ENCODE results near the gene IRAK1BP1.
A peak's percentile ranks its signal among the peaks of the same experiment; 100 is the strongest.
"Not testable (repeated sequence)": the region's sequence is repeated elsewhere in the genome, so short reads cannot be mapped to it uniquely, and the experiment has no call there.

IRAK1BP1 gene, protein sequence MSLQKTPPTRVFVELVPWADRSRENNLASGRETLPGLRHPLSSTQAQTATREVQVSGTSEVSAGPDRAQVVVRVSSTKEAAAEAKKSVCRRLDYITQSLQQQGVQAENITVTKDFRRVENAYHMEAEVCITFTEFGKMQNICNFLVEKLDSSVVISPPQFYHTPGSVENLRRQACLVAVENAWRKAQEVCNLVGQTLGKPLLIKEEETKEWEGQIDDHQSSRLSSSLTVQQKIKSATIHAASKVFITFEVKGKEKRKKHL

DNA sequence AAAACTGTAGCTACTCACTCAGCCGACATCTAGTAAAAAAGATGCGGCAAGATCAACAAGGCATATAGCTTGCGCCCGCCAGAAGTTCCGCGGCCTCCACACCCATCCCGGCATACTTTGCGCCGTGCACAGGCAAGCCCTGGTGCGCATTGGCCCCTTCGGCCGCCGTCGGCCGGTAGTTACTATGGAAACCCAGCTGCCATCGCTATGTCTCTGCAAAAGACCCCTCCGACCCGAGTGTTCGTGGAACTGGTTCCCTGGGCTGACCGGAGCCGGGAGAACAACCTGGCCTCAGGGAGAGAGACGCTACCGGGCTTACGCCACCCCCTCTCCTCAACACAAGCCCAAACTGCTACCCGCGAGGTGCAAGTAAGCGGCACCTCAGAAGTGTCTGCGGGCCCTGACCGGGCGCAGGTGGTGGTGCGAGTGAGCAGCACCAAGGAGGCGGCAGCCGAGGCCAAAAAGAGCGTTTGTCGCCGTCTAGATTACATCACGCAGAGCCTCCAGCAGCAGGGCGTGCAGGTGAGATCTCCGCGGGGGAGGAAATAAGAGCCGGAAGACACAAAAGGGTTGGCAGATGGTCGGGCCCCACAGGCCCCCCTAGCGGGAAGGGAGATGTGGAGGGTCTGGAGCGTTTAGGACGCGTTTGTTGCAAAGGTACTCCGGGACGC is at the start of gene IRAK1BP1:
Gene IRAK1BP1, plus strand, starts transcription at position 182 of the 671 bp plus-strand sequence. Its CDS starts 26 bp downstream, at position 208.
- DNase-seq = peak in 57 of 58 donors; percentile 34 to 90 (median 75)

DNA sequence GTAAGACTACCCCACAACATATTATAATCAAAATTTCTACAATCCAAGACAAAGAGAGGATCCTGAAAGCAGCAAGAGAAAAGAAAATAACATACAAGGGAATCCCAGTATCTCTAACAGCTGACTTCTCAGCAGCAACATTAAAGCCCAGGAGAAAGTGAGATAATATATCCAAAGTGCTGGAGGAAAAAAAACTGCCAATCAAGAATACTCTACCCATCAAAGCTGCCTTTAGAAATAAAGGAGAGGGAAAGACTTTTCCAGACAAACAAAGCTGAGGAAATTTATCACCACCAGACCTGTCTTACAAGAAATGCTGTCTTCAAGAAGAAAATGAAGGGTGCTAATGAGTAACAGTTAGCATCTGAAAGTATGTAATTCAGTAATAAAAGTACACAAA is 43.3 kb upstream of the IRAK1BP1 start:
- DNase-seq = no peak

DNA sequence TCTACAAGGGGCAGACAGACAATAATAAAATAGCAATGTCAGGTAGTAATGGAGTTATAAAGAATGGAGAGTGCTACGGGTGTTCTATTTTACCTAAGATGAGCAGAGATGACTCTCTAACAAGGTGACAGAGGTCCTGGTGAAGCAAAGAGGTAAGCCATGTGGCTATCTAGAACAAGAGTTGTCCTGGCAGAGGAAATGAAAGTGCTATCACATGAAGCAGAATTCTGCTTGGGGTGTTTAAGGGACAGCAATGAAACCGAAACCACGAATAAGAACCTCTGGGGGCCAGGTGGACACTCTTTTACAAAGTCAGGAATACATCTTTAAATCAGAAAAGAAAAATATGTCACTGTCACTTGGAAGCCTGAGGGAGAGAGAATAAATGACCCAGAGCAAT is 37.9 kb upstream of the IRAK1BP1 start:
- DNase-seq = no peak

DNA sequence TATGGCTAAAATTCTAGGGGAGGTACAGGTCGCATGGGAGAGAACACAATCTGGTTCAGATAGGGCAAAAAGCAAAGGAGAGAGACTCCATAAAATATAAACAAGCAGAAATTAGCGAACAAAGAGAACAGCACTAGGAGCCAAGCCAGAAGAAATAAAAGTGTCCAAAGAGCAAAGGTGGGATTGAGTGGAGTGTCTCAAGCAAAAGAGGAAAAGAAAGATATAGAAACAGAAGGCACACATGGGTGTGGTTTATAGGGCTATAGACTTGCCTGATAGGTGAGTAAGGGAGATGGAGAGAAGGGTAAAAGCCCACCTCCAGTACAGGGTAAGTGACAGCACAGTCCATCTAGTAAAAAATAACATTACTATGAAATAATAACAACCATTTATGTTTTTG is 36.5 kb upstream of the IRAK1BP1 start:
- DNase-seq = no peak

DNA sequence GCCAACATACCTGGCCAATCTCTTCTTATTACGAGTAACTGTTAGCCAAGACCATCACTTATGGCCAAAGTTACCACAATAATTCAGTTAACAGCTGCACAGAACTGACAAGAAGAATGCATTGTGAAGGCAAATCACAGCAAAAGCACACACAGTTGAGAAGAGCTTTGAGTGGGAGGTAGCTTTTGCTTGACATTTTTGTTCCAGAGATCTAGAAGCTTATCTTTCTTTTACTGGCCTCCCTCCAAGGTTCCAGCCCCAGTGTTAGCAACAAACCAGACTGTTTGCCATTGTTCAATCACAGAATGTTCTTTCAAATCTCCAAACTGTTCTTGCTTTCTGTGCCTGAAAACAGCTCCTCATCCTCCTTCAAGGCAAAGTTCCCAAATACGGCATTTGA is 35.9 kb upstream of the IRAK1BP1 start:
- DNase-seq = peak in 4 of 58 donors; percentile 2 to 23 (median 8)

DNA sequence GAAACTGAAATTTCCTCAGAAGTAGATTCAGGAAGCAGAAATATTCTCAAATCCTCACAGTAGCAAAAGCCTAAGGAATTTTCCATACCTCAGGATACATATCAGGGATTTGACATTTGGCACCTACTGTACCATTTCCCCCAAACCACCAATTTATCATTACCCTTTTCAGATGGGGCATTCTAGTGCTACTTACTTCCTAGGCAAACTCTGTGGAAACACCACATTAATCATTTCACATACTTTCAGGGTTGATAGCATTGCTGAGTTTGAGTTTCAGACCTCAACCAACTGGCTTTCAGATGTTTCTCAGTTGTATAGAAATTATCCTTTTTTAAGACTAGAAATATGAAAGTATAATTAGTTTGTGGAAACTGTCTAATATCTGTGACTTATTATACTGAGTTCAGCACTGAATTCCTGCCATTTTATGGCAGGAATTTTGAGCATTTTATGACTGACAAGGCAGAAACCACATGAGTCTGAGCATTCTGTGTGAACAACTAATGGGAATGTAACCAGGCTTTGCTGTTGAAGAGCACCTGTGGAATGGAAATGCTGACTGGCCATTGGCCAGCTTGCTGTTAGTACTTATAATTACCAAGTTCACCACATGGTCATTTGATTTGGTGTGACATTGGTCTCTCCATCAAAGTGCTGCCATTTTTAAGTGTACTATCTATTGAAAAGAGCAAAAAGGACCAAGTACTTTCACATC is 35.1 kb upstream of the IRAK1BP1 start:
- DNase-seq = no peak

DNA sequence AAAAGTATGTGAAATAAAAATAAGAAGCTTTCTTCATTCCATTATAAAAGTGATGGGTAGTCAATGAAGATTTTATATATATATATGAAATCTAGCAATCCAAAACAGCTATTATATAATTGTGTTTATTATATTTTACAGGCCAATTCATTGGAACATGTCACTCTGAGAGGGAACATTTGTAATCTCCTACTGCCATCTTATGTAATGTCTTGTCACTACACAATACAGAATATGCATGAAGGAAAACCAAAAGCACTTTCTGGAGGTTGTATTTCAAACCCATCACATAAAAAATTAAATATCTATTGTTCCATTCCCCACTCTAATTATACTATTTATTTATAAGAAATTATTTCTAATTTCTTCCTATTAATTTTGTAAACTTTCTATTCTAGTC is 31.5 kb upstream of the IRAK1BP1 start:
- DNase-seq = no peak

DNA sequence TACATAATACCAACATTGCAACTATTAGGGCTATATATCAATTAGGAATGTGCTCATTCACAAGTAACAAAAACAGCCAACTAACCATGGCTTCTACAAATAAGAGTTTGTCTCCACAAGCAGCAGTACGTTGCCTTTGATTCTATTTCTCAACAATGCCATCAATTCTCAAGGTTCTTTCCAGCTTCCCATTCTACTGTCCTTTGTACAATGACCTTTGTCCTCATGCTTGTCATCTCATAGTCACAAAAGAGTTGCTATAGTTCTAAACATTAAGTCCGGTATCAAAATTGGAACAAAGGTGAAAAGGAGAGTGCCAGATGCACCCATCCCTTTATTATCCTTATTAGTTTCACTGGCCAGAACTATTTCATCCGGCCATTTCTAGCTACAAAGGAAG is 30.8 kb upstream of the IRAK1BP1 start:
- DNase-seq = no peak

DNA sequence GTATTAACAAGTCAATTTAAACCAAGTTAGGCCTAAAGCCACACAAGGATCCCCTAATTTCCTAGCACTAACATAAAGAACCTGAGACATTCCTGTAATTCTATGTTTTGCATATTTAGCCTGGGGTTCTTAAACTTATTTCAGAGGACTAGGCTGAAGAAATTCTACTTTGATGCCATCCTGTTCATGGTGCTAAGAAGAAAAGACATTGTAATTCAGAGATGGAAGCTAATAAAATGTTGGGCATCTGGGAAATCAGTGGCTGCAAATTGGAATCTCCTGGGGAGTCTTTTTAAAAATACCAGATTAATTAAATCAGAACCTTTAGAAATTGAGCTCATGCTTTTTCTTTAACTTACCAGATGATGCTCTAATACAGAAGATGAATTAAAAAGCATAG is 26.2 kb upstream of the IRAK1BP1 start:
- DNase-seq = no peak

DNA sequence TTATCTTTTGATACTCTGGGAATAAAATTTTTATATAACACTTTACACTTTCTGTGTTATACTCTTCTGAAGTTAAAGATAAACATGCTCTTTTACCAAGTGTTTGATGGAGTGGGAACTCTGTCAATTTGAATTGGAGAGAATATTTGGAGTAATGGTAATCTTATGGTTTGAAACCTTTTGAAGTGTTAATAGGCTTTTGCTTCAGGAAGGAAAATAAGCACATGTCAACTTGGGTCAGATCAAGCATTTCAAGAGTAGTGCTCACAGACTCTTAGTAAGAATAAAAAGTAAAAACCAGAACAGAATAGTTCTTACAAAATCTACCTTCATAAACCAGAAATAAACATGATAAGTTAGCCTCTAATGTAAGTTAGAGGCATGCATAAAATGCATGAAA is 24.4 kb upstream of the IRAK1BP1 start:
- DNase-seq = no peak

DNA sequence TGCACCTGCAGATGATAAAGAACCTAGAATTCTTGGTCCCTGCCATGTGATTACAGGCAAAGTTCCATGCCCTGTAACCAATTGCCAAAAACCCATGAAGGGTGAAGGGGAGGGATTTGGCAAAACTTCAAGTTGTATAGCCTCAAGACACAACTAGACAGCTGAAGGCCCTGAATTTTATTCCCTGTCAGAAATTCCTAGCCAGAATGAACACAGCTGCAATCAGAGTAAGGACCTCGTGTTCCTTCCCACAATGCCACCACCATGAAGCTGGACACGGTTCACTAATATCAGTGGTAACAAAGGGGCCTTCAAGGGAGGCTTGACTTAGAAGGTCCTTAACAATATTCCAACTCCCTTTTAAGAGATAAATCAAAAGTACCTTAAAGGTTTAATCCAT is 22.5 kb upstream of the IRAK1BP1 start:
- no peak for DNase-seq

DNA sequence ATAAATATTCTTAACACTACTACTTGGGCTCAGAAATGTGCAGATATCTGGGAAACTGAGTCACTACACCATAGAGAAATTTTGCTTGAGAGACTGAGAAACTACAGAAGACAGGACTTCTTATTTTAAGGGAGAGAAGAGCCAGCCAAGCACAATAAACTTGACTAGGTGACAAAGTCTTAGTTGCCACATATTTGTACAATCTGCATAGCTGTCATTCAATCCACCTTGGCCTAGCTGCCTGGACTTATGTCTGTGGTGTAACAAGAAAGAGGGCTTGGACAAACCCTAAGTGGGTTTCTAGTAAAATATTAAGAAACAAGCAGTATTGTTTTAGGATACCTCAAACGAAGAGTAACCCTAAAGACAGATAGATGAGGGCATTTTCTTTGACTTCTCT is 21.8 kb upstream of the IRAK1BP1 start:
- DNase-seq = no peak

DNA sequence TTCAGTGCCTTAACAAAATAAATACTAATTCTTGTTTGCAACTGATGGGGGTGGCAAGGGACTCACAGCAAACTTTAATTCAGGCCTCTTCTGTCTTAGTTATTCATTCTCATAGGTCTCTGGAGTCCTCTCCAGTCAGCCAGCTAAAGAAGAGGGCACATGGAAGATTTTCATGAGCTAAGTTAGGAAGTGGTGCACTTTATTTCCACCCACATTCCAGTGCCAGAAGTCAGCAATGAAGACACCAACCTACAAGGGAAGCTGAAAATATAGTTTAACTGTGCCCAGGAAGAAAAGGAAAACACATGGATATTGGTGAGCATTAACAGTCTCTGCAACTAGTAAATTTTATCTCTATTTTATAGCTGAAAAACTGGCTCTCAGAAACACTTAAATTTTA is 16.7 kb upstream of the IRAK1BP1 start:
- DNase-seq = no peak

DNA sequence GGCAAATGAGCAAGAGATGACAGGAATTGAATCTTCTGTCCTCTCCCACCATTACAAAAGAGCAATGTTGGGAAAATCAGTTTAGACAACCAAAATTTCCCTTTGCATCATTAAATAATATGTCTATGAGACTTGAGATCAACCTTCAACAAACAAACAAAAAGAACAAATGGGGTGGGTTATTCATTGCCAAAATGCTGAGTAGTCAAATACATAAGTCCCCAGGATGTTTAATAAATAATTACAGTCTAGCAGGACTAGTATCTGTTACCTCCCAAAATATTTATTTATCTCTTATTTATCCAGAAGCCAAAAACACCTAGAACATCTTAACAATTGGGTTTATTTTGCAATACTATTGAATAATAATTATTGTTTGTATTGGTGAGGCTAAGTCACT is 16.2 kb upstream of the IRAK1BP1 start:
- DNase-seq = no peak

DNA sequence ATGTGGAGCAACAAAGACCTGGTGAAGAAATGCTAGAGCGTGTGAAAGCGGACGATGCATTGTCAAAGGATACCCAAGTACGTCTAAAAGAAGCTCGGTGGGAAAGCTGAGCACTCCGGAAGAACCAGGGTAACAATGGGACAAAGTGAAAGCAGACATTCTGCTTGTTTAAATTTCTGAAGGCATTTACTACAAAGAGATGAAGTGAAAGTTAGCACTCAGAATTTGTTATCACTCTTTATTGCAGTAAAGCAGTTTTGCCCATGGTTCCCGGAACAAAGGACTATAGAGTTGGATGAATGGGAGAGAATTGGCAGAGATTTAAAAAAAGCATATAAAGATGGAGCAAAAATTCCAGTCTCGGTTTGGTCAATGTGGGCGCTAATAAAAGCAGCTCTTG is 12.8 kb upstream of the IRAK1BP1 start:
- no peak for DNase-seq

DNA sequence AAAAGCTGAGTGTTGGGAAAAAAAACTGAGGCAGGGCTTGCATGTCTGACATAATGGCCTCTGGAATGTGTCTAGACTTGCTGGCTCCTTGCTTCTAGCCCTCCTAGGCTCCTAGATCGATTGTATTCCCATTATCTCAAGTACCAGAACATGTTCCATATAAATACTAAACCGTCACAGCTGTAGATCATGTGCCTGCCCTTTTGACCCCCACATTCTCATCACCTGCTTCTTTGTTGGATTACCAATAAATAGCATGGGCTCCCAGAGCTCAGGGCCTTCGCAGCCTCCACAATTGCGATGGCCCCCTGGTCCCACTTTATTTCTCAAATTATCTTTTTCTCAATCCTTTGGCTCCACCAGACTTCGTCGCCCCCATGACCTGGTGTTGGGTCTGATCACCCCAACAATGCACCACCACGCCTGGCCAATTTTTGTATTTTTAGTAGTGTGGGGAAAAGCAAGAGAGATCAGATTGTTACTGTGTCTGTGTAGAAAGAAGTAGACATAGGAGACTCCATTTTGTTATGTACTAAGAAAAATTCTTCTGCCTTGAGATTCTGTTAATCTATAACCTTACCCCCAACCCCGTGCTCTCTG is 8.9 kb upstream of the IRAK1BP1 start:
- not testable (repeated sequence) for DNase-seq

DNA sequence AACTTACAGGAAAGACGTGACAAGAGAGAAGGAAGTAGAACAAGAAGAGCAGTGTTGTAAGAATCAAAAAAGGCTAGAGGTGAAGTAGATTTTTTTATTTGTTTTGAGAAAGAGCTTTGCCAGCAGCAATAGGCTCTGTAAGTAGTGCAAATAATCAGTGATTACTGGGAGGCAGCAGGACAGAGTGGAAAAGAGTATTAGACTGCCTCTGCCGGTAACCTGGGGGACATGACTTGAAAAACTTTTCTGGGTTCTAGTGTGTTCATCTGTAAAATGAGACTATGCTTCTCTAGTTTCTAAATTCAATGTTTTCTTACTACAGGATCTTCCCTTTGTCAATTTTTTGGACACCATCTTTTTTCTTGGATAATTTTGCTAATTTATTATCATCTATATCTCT is 5.8 kb upstream of the IRAK1BP1 start:
- DNase-seq = no peak

DNA sequence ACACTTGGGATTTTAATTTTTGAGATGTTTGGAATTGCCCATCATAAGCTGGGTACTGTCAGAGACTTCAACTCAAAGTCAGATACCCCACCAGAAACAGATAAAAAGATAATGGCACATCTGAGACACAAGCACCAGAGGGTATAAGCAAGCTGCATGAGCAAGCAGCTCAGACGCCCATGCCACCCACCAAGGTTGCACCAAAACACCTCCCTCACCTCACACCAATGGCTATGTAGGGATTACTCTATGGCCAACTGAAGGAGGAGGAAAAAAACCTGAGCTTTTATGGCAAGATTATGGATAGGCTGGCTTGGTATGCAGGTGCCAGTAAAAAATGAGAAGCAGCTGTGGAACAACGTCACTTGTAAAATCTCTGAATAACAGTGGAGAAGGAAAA is 3.8 kb upstream of the IRAK1BP1 start:
- DNase-seq = no peak

DNA sequence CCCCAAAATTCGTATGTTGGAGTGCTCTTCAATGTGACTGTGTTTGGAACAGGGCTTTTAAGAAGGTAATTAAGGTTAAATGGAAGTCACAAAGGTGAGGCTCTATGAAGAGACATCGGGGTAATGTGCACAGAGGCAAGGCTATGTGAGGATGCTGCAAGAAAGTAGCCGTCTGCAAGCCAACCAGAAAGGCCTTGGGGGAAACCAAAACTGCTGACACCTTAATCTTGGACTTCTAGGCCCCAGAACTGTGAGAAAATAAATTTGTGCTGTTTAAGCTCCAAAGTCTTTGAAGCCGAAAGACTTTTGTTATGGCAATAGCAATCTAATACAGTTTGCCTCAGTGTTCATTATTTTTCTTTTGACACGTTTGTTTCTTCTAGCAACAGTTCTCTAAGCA is 2.4 kb upstream of the IRAK1BP1 start:
- DNase-seq = no peak

DNA sequence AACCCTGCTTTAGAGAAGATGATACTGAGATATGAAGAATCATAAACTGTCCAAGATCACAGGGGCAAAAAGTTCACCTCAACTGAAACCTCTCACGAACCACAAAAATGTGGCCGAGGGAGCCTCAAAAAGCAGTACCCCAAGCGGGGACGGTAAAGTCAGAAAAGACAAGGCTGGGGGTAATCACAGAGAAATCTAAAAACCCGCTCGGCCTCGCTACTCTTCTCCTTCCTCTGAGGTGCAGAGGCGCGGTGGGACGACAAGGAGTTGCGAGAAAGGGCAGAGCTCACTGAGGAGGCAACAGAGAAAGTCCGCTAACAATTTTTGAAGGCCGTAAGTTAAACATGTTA is 356 bp upstream of the IRAK1BP1 start:
- peak in 4 of 58 donors; percentile 29 to 61 (median 49) for DNase-seq

DNA sequence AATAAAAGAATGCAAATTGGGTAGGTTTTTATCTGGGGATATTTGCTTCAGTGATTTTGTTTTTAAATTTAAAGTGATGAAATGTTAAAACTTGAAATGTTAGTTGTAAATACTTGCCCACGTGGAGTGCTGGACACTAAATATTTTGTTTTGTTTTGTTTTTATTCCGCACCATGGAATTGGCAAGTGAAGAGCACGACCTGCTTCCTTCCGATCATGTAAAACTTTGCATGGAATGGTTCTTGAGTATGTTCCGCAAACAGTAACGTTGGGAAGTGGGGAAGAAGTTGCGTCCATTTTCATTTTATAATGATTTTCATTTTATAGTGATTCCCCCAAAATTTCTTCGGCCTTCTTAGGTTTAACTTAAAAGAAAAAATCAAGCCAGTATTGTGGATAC is 765 bp downstream of the IRAK1BP1 start:
- no peak for DNase-seq

DNA sequence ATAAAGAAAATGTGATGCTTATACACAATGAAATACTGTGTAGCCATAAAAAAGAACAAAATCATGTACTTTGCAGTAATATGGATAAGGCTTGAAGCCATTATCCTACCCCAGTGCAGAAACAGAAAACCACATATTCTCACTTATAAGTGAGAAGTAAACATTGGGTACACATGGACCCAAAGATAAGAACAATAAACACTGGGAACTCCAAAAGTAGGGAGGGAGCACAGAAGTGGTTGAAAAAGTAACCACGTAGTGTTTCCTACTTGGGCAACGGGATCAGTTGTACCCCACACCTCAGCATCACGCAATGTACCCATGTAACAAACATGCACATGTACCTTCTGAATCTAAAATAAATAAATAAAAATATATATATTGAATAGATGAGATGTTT is 8.2 kb downstream of the IRAK1BP1 start:
- DNase-seq = no peak
